K562 (cell line): ENCODE data around the gene STARD13. TPM values are rescaled to one million over a fixed set of nuclear protein-coding genes. Genes with fewer than 3 reads are reported as not detected.

Source experiments
- ATAC-seq: fragments of 200-7000 bp; cut with Tn5 transposase; 3 replicates; pipeline ENCODE4 v1.9.1; 2020; ENCODE audit warnings: moderate library complexity
- BruUV-seq: library from RNA; stranded (reverse); fragments of 400-500 nt; replicated peaks from 2 replicates; lab custom pipeline; 2021; lab: Mats Ljungman, UMichigan
- CTCF ChIA-PET: fragments of 300-600 bp; formaldehyde crosslinking; extraction: SDS; loops from one replicate; lab custom pipeline; 2021; ENCODE audit warnings: low intra/inter-chr PET ratio; lab: Yijun Ruan, JAX
- POLR2A ChIA-PET: fragments of 300-600, 350-650 bp; sonication (Branson Sonifier 250); formaldehyde crosslinking; extraction: SDS; loops from one replicate; lab custom pipeline; 2021; ENCODE audit warnings: antibody characterized with exemption, inconsistent platforms; lab: Yijun Ruan, JAX
- DNase-seq, 4 experiments: peaks; one replicate each; pipeline versions ENCODE4 v3.0.0 to v3.0.0-alpha.2; 2011 to 2018; ENCODE audit warnings: low spot score in 3 of 4, mixed read lengths in 3 of 4; ENCODE audit errors: extremely low read depth in 1 of 4
- FAIRE-seq: peaks from 2 replicates; lab custom pipeline; 2011; peaks lifted over from hg19 to GRCh38; lab: Jason Lieb, UNC
- H2AFZ ChIP-seq: 2 replicates; pipeline ENCODE4 v1.6.0; 2011; ENCODE audit warnings: low read depth, low read length, control low read depth, inconsistent platforms
- H3K27ac ChIP-seq: fragments of 200-600 bp; 3 replicates; pipeline ENCODE4 v1.8.0; 2011; ENCODE audit warnings: low read depth, mild to moderate bottlenecking, control low read depth, inconsistent platforms, low read length, moderate library complexity, mixed read lengths; ENCODE audit errors: extremely low read depth
- H3K27me3 ChIP-seq, 2 experiments: fragments of 300-600 bp in 1 of 2; 2 replicates in 1 of 2; 3 replicates in 1 of 2; pipeline versions ENCODE4 v1.6.0 to v1.8.0; 2011; ENCODE audit warnings: inconsistent platforms in 2 of 2, low read length in 2 of 2, mild to moderate bottlenecking in 1 of 2, mixed read lengths in 1 of 2, moderate library complexity in 1 of 2; ENCODE audit not compliant: control insufficient read depth in 2 of 2, insufficient read depth in 2 of 2
- H3K36me3 ChIP-seq: fragments of 300-600 bp; 3 replicates; pipeline ENCODE4 v1.8.0; 2011; ENCODE audit warnings: mild to moderate bottlenecking, low read length, inconsistent platforms; ENCODE audit not compliant: control insufficient read depth, insufficient read depth
- H3K4me1 ChIP-seq, 2 experiments: fragments of 200-600 bp in 1 of 2; replicated peaks in 1 of 2; 2 replicates in 1 of 2; 3 replicates in 1 of 2; pipeline versions ENCODE4 v1.5.1 to v1.8.0; 2011; ENCODE audit warnings: inconsistent platforms in 2 of 2, low read length in 2 of 2, mild to moderate bottlenecking in 1 of 2, mixed read lengths in 1 of 2, moderate library complexity in 1 of 2; ENCODE audit not compliant: control insufficient read depth in 2 of 2, insufficient read depth in 2 of 2
- H3K4me2 ChIP-seq: 2 replicates; pipeline ENCODE4 v1.6.1; 2011; ENCODE audit warnings: low read length, control low read depth, inconsistent platforms, mixed read lengths; ENCODE audit not compliant: insufficient read depth
- H3K4me3 ChIP-seq: fragments of 200-600 bp; sonication (generic), shearing (Covaris generic); 2 replicates; pipeline ENCODE4 v1.5.1; 2016; ENCODE audit warnings: control low read depth, inconsistent platforms
- H3K79me2 ChIP-seq: fragments of 200-600 bp; 3 replicates; pipeline ENCODE4 v1.8.0; 2011; ENCODE audit warnings: low read length, inconsistent platforms; ENCODE audit not compliant: control insufficient read depth, insufficient read depth
- H3K9ac ChIP-seq, 2 experiments: 2 replicates each; pipeline versions ENCODE4 v1.6.0 to v1.6.1; 2011; ENCODE audit warnings: low read depth in 2 of 2, low read length in 2 of 2, control low read depth in 1 of 2, inconsistent platforms in 1 of 2, mild to moderate bottlenecking in 1 of 2, mixed read lengths in 1 of 2; ENCODE audit not compliant: insufficient read depth in 1 of 2
- H3K9me1 ChIP-seq: one replicate; pipeline ENCODE4 v1.6.0; 2011; ENCODE audit warnings: inconsistent platforms, mild to moderate bottlenecking, low read length, moderate library complexity; ENCODE audit not compliant: control insufficient read depth, insufficient read depth
- H3K9me3 ChIP-seq: replicated peaks from 2 replicates; pipeline ENCODE4 v1.5.1; 2011; ENCODE audit warnings: low read depth, low read length, inconsistent platforms; ENCODE audit not compliant: control insufficient read depth, insufficient read depth
- H4K20me1 ChIP-seq: replicated peaks from 2 replicates; pipeline ENCODE4 v1.6.1; 2011; ENCODE audit warnings: low read length, inconsistent platforms, mixed read lengths; ENCODE audit not compliant: control insufficient read depth, insufficient read depth
- ARNT ChIP-seq, 2 experiments: fragments of 450-650 bp; IDR thresholded peaks; 2 replicates each; pipeline ENCODE4 v1.6.1; 2016; ENCODE audit warnings: mild to moderate bottlenecking in 1 of 2
- BHLHE40 ChIP-seq: IDR thresholded peaks from 2 replicates; pipeline ENCODE4 v1.6.1; 2011; ENCODE audit warnings: low read length, improper control_type of control experiment
- CBX2 ChIP-seq: fragments of 200-600 bp; sonication (generic); IDR thresholded peaks from one replicate; pipeline ENCODE4 v1.6.1; 2012; ENCODE audit warnings: mild to moderate bottlenecking, low read length, inconsistent platforms; ENCODE audit not compliant: insufficient read depth, poor library complexity, severe bottlenecking
- CEBPG ChIP-seq, 3 experiments: fragments of 200-800 bp in 1 of 3; sonication (Bioruptor generic) in 1 of 3; sonication (generic) in 1 of 3; formaldehyde crosslinking in 1 of 3; IDR thresholded peaks in 2 of 3; conservative IDR thresholded peaks in 1 of 3; 2 replicates each; pipeline versions ENCODE4 v1.6.1 to v1.8.0; 2016 to 2022; ENCODE audit warnings: missing compliant biosample characterization in 2 of 3, missing genetic modification characterization in 2 of 3, mild to moderate bottlenecking in 1 of 3, missing genetic modification reagents in 1 of 3
- CREB1 ChIP-seq, 2 experiments: sonication (generic) in 1 of 2; formaldehyde crosslinking in 1 of 2; IDR thresholded peaks; 2 replicates each; pipeline versions ENCODE4 v1.6.1 to v1.8.0; 2012 to 2022; ENCODE audit warnings: inconsistent platforms in 1 of 2, mild to moderate bottlenecking in 1 of 2, missing genetic modification reagents in 1 of 2, moderate library complexity in 1 of 2
- FIP1L1 ChIP-seq: fragments of 200-400 bp; formaldehyde crosslinking; IDR thresholded peaks from 2 replicates; pipeline ENCODE4 v1.6.1; 2018; ENCODE audit warnings: mild to moderate bottlenecking, low read depth, low read length; ENCODE audit not compliant: poor library complexity, severe bottlenecking
- FOXA1 ChIP-seq: fragments of 450-650 bp; IDR thresholded peaks from 2 replicates; pipeline ENCODE4 v1.6.1; 2016; ENCODE audit warnings: mild to moderate bottlenecking, borderline replicate concordance
- GATA2 ChIP-seq: sonication (generic); formaldehyde crosslinking; IDR thresholded peaks from 2 replicates; pipeline ENCODE4 v1.4.0; 2020; ENCODE audit warnings: mild to moderate bottlenecking, missing genetic modification reagents
- HDGF ChIP-seq: fragments of 450-650 bp; IDR thresholded peaks from 2 replicates; pipeline ENCODE4 v1.6.1; 2016
- KDM2B ChIP-seq: fragments of 250-450 bp; sonication (Bioruptor Pico); IDR thresholded peaks from 2 replicates; pipeline ENCODE4 v1.8.0; 2021; ENCODE audit warnings: mild to moderate bottlenecking, moderate library complexity
- KLF1 ChIP-seq: fragments of 450-650 bp; IDR thresholded peaks from 2 replicates; pipeline ENCODE4 v1.6.1; 2016; ENCODE audit warnings: missing genetic modification characterization, missing compliant biosample characterization
- LCOR ChIP-seq: sonication (generic); formaldehyde crosslinking; IDR thresholded peaks from 2 replicates; pipeline ENCODE4 v1.8.0; 2022; ENCODE audit warnings: mild to moderate bottlenecking, missing genetic modification reagents
- NFE2 ChIP-seq: IDR thresholded peaks from 2 replicates; pipeline ENCODE4 v1.6.1; 2014; ENCODE audit warnings: antibody characterized with exemption, low read depth
- NFXL1 ChIP-seq: fragments of 450-650 bp; formaldehyde crosslinking; IDR thresholded peaks from 2 replicates; pipeline ENCODE4 v1.4.0; 2021; ENCODE audit warnings: mild to moderate bottlenecking
- PHB ChIP-seq: fragments of 250-450 bp; sonication (Bioruptor Pico); IDR thresholded peaks from 2 replicates; pipeline ENCODE4 v1.5.0; 2021
- RAD21 ChIP-seq, 2 experiments: fragments of 250-450 bp in 1 of 2; fragments of 450-650 bp in 1 of 2; sonication (Bioruptor Pico) in 1 of 2; formaldehyde crosslinking in 1 of 2; IDR thresholded peaks in 1 of 2; conservative IDR thresholded peaks in 1 of 2; 2 replicates each; pipeline versions ENCODE4 v1.4.0 to v1.8.0; 2020 to 2022; ENCODE audit warnings: mild to moderate bottlenecking in 2 of 2, moderate library complexity in 1 of 2
- SMARCA4 ChIP-seq: fragments of 450-650 bp; IDR thresholded peaks from 2 replicates; pipeline ENCODE4 v1.6.1; 2016
- TSC22D4 ChIP-seq: fragments of 450-650 bp; IDR thresholded peaks from 2 replicates; pipeline ENCODE4 v1.6.1; 2016; ENCODE audit warnings: missing genetic modification characterization, missing biosample characterization, control low read depth
- ZFP30 ChIP-seq: fragments of 250-450 bp; sonication (Bioruptor Pico); IDR thresholded peaks from 2 replicates; pipeline ENCODE4 v1.8.0; 2022; ENCODE audit warnings: moderate library complexity, mild to moderate bottlenecking, inconsistent platforms, borderline replicate concordance
- ZNF140 ChIP-seq: fragments of 250-450 bp; sonication (Bioruptor Pico); IDR thresholded peaks from 2 replicates; pipeline ENCODE4 v1.8.0; 2021; ENCODE audit warnings: moderate library complexity, mild to moderate bottlenecking, inconsistent platforms
- ZNF143 ChIP-seq: sonication (generic); formaldehyde crosslinking; IDR thresholded peaks from 2 replicates; pipeline ENCODE4 v1.9.0; 2022; ENCODE audit warnings: mild to moderate bottlenecking, missing genetic modification reagents
- ZNF3 ChIP-seq: fragments of 250-450 bp; sonication (Bioruptor Pico); IDR thresholded peaks from 2 replicates; pipeline ENCODE4 v1.5.0; 2021; ENCODE audit warnings: mild to moderate bottlenecking, moderate library complexity
- WGBS: fragments of 100-300 bp; shearing (Covaris generic); methylation state at CpG from one replicate; pipeline ENCODE4 v1.1.6; 2016; ENCODE audit warnings: low coverage, mixed read lengths; ENCODE audit not compliant: insufficient coverage; ENCODE audit errors: missing lambda C conversion rate; 5-methylcytosine and 5-hydroxymethylcytosine counted together
- in situ Hi-C: fragments of 300-500 bp; cut with MboI; formaldehyde crosslinking; loops from 4 replicates; pipeline ENCODE4 v1.15.0; 2018; ENCODE audit warnings: inconsistent platforms, mixed read lengths
- intact Hi-C: fragments of 100-400 bp; cut with micrococcal nuclease; formaldehyde crosslinking; loops from 2 replicates; pipeline ENCODE4 v1.14.2; 2022
- polyA plus RNA-seq, 8 experiments: library from polyadenylated mRNA; depleted of rRNA in 4 of 8; stranded (reverse) in 5 of 8; unstranded in 3 of 8; fragments of >200 nt; fragmentation: Nextera tagmentation in 2 of 8; fragmentation: Illumina TruSeq in 1 of 8; extraction: Ambion mirVana in 2 of 8; extraction: Trizol in 1 of 8; gene quantifications; 2 replicates each; pipeline versions ENCODE4 v1.2.1 to v1.2.3, GENCODE V29; 2011 to 2014; ENCODE audit warnings: inconsistent platforms in 1 of 8, missing spikeins in 1 of 8
- total RNA-seq, 7 experiments: library from RNA; depleted of rRNA in 6 of 7; stranded (reverse); fragments of >200 nt in 6 of 7; fragmentation: Illumina TruSeq in 2 of 7; extraction: Trizol in 2 of 7; gene quantifications; 2 replicates each; pipeline versions ENCODE4 v1.2.1 to v1.2.3, GENCODE V29; 2011 to 2021; ENCODE audit warnings: low replicate concordance in 1 of 7

The STARD13 gene
- total and polyA plus RNA-seq, 9 of the 15 experiments (the other 6 are each of a cell fraction or from before 2014, with no cell fraction given), result 0.11 TPM; not detected in 8

GRCh38 chr13:33172400-33172799 is 113.2 kb downstream of the STARD13 start:
- WGBS, result 0% methylated on average over 2 of the region's 2 CpGs
- POLR2A ChIA-PET, result interaction anchor here (0.7 kb wide), 1 partner anchor 93 kb away, joined by 3 read pairs; no protein-coding TSS in a partner anchor
- no peak for FAIRE-seq

GRCh38 chr13:33169273-33169980 is 116.1 kb downstream of the STARD13 start:
- Histone ChIP-seq H3K79me2 (no peaks in the 10 kb centered on the region), H4K20me1 (no peaks in the 10 kb centered on the region), H3K4me2 (no peak overlapping the region), H3K4me3 (no peak overlapping the region), H3K9me1 (no peaks in the 10 kb centered on the region), H3K27me3 (no peaks in the 10 kb centered on the region), H3K4me1 (no peaks in the 10 kb centered on the region), H2AFZ (no peak overlapping the region), H3K27ac (no peak overlapping the region), H3K9ac (no peak overlapping the region), H3K9me3 (no peaks in the 10 kb centered on the region), H3K36me3 (no peaks in the 10 kb centered on the region)
- in situ Hi-C loops (no loop called here), intact Hi-C loops (no loop called here)
- WGBS, result 1% methylated on average over 6 of the region's 6 CpGs
- ChIA-PET POLR2A (no interaction called here), CTCF (no interaction called here)
- FAIRE-seq (no peak), DNase-seq (no peak), ATAC-seq (no peak)
- BruUV-seq, result no TSS peak
- TF ChIP-seq ARNT (IDR thresholded peaks at IDR 0.05) (no peak), CEBPG (CRISPR knock-in tag; IDR thresholded peaks at IDR 0.05) (no peak), CEBPG (tag; conservative IDR thresholded peaks at IDR 0.05 in 1 of 2, IDR thresholded peaks at IDR 0.05 in 1 of 2) (no peak), FOXA1 (no peak), KLF1 (tag) (no peak), NFE2 (no peak), FIP1L1 (no peak), ZFP30 (CRISPR knock-in tag) (no peak), CBX2 (no peak), HDGF (no peak), NFXL1 (CRISPR knock-in tag) (no peak), CREB1 (IDR thresholded peaks at IDR 0.05) (no peak), CREB1 (CRISPR knock-in tag; IDR thresholded peaks at IDR 0.05) (no peak)

More at GRCh38 chr13:33172400-33172799, 113.2 kb downstream of the STARD13 start:
- H4K20me1 ChIP-seq, result no peaks in the 10 kb centered on the region
- no peak for TF ChIP-seq SMARCA4
- TF ChIP-seq KDM2B (CRISPR knock-in tag), result no peak
- no peak for TF ChIP-seq ZNF140 (CRISPR knock-in tag)
- no peak for TF ChIP-seq PHB (CRISPR knock-in tag)
- TF ChIP-seq TSC22D4 (tag), result no peak
- no peak for TF ChIP-seq RAD21 (CRISPR knock-in tag; conservative IDR thresholded peaks at IDR 0.05 in 1 of 2, IDR thresholded peaks at IDR 0.05 in 1 of 2)
- no peak for TF ChIP-seq GATA2 (CRISPR knock-in tag)
- TF ChIP-seq ZNF3 (CRISPR knock-in tag), result no peak
- TF ChIP-seq BHLHE40, result no peak
- TF ChIP-seq LCOR (CRISPR knock-in tag), result no peak
- no peak for TF ChIP-seq ZNF143 (CRISPR knock-in tag)
- TF ChIP-seq, all 486 proteins: peak for 0
- in situ Hi-C loops (no loop called here), intact Hi-C loops (no loop called here)
- Histone ChIP-seq H3K4me1 (no peaks in the 10 kb centered on the region), H3K36me3 (no peaks in the 10 kb centered on the region), H2AFZ (no peak overlapping the region), H3K4me2 (no peak overlapping the region), H3K27me3 (no peaks in the 10 kb centered on the region), H3K9me1 (no peaks in the 10 kb centered on the region), H3K9me3 (no peaks in the 10 kb centered on the region), H3K79me2 (no peaks in the 10 kb centered on the region), H3K4me3 (no peak overlapping the region), H3K9ac (no peak overlapping the region), H3K27ac (no peak overlapping the region)
- CTCF ChIA-PET, result no interaction called here
- no peak for ATAC-seq
- BruUV-seq, result no TSS peak
- no peak for DNase-seq
